HG03378 (cell line): Measurements from ENCODE around the gene HES3.
"Not testable (repeated sequence)": the region's sequence is repeated elsewhere in the genome, so short reads cannot be mapped to it uniquely, and the experiment has no call there.

Experiments used
- ATAC-seq: cut with Tn5 transposase; IDR thresholded peaks from one replicate; pipeline ENCODE4 v1.9.1; 2021; ENCODE audit warnings: mild to moderate bottlenecking, moderate library complexity; ENCODE audit not compliant: unreplicated experiment

HES3 gene

DNA sequence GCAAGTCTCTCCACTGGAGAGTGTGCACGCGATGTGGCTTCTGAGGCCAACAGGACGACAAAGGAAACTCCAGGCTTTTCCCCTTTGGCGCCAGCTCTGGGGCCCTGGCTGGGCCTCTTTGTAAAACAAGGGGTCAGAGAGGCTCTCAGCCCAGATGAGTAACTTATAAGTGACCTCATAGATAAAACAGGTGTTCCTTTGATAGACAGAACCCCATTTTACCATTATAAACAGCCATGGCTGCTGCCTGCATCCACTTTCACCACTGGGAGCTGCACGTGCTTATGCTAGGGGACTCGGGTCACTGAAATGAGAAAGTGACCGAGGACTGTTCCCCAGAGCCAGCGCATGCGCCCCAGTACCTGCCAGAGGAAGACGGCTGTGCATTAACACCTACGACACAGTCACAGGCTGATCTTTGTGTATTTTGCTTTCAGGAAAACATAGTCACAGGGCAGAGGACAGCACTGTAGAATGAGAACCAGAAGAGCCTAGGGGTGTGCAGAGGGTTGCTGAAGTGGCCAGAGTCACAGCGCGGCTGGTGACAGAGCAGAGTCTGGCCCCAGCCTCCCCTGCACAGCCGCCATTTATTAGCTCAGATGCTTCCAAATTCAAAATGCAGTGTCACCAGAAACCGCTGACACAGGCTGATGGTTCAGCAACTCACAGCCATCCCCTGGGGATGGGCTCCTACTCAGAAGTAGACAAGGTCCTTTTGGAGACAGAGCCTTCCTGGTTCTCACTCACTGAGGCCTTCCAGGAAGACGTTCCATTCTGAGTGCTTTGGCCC is 25.4 kb upstream of the HES3 start:
- no peak for ATAC-seq

DNA sequence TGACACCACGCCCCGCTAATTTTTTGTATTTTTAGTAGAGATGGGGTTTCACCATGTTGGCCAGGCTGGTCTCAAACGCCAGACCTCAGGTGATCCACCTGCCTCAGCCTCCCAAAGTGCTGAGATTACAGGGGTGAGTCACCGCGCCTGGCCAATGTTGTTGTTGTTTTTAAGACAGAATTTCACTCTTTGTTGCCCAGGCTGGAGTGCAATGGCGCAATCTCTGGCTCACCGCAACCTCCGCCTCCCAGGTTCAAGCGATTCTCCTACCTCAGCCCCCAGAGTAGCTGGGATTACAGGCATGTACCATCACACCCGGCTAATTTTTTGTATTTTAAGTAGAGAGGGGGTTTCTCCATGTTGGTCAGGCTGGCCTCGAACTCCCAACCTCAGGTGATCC is 24.3 kb upstream of the HES3 start:
- ATAC-seq, result not testable (repeated sequence)

GRCh38 chr1:6220236-6220635 is 23.7 kb upstream of the HES3 start:
- no peak for ATAC-seq

GRCh38 chr1:6221210-6221784 is 22.7 kb upstream of the HES3 start:
- ATAC-seq, result no peak

DNA sequence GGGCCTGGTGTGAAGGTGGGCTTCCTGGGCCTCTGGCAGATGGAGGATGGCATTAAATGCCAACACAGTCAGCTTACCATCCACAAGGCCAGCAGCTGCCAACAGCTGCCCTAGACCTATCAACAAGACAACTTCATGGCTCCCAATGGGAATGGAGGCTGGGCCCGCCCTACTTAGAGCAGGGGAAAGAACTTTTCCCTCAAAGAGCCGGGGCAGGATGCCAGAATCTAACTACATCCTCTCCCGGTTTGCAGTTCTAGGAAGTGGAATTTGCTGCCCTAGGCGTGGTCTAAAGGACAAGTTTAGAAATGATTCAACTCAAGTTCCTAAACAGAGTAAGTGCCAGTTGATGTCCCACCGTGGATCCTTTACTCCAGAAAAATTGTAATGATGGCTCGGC is 21.3 kb upstream of the HES3 start:
- ATAC-seq, result no peak

- no peak for ATAC-seq
Measured at GRCh38 chr1:6223617-6224016, 20.4 kb upstream of the HES3 start.

GRCh38 chr1:6224718-6225117 is 19.3 kb upstream of the HES3 start:
- ATAC-seq, result no peak

DNA sequence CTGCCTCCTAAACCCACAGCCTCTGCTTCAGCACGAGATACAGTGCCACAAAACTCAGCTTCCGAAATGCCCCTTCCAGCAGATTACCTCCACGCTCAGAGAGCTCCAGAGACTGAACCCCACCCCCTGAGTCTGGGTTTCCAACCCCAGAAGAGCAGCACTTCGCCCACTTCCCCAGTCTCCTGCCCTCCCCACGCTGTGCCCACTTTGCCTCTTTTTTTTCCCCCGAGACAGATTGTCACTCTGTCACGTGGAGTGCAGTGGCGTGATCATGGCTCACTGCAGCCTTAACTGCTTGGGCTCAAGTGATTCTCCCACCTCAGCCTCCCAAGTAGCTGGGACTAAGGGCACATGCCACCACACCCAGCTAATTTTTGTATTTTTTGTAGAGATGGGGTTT is 18.3 kb upstream of the HES3 start:
- ATAC-seq, result no peak

DNA sequence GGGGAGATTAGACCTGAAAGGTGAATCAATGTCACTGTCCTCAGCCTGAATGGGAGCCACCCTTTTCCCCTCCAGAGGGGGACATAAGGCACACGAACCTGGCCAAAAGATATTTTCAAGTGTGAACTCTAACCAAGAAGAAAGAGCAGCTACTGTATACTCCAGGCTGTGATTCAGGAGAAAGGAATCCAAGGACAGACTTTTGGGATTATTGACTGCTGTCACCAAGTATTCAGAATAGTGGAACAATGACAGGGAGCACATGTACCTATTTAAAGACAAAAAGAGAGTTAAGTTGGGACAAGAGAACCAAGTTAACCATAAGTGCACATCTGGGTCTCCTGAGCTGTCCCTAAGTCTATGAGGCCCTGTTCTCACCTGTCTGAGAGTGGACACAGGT is 10.6 kb upstream of the HES3 start:
- no peak for ATAC-seq

GRCh38 chr1:6234502-6235295 is 9.3 kb upstream of the HES3 start:
- ATAC-seq, result no peak

DNA sequence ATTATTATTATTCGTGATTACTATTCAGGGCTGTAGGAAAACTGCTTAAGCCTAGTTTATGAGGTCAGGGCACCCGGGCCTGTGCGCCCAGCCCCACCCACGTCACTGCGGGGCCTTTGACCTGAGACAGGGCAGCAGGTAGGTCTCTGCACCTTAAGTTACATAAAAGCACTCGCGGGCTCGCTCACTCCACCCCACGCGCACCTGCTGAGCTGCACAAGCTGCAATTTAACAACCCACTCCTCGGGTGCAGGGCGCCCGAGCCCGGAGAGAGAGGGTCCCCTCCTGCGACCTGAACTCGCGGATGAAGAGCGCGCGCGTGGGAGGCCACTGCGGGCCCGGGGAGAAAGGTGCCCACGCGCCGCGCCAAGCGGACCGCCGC is 8.7 kb upstream of the HES3 start:
- peak; percentile 15 for ATAC-seq

DNA sequence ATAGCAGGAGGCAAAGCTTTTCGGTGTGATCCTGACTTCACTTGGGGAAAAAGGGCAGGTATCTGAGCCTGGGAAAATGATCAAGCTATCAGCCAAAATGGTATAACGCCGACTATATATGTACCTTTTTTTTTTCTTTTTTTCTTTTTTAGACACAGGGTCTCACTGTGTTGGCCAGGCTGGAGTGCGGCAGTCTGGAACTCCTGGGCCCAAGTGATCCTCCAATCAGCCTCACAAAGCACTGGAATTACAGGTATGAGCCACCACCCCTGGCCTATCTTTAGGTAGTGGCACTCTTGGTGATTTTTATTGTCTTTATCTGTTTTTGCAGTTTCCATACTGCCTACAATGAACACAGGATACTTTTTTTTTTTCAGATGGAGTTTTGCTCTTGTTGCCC is 6.9 kb upstream of the HES3 start:
- no peak for ATAC-seq

DNA sequence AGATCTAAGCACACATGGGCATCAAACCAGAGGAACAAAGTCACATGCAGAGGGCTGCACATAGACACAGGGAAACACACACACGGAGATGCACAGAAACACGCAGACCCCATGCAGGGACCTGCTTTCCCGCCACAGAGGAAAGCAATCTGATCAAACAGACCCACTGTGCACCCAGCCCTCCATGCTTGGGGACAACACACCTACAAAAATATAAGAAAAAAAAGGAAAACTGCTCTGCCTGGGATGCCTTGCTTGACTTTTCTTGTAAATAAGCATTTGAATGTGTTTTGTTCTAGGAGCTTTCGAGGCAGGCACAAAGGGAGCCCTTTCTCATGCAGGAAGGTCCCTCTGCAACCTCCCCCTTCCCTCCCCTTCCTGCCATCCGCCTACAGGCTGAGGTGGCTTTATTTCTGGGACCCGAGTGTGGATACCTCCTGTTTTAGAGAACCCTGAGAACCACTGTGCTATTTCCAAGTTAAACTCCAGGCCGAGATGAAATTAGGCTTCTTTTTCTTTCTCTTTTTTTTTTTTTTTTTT is 4.7 kb upstream of the HES3 start:
- ATAC-seq, result no peak

DNA sequence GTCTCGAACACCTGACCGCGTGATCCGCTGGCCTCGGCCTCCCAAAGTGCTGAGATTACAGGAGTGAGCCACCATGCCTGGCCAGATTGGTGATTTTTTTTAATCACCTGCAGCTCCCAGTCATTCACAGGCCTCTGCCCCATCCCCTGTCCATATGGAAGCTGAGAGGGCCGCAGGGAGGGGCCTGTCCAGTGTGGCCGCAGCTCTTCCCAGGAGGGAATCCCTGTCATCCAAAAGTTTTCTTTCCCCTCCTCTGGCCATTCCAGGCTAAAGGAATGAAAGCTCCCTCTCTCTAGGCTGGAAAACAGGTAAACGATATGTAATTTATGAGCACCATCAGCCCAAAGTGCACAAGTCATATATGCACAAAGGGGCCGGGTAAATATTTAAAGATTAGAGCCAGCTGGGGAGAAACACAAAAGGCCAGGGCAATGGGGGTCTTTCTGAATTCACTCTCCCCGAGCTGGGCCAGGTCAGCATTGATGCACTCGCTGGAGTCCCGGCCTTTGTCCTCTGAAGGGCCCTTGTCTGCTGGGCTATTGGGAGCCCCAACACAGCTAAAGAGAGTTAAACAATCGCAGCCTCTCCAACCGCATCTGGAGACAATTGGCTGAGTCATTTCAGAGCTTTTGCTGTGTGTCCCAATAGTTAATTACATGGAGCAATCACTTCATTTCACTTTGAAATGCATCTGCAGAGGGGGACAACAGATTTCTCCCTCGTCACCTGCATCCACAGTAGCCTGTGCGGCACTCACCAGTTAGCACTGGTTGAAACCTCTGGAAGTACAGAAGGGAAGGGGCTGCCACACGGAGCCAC is 3.8 kb upstream of the HES3 start:
- ATAC-seq, result no peak

- ATAC-seq, result no peak
Measured at GRCh38 chr1:6241107-6241886, 2.7 kb upstream of the HES3 start.

- ATAC-seq, result no peak
Measured at GRCh38 chr1:6241887-6242740, 1.9 kb upstream of the HES3 start.

- ATAC-seq, result no peak
Measured at GRCh38 chr1:6243053-6243834, 735 bp upstream of the HES3 start.

DNA sequence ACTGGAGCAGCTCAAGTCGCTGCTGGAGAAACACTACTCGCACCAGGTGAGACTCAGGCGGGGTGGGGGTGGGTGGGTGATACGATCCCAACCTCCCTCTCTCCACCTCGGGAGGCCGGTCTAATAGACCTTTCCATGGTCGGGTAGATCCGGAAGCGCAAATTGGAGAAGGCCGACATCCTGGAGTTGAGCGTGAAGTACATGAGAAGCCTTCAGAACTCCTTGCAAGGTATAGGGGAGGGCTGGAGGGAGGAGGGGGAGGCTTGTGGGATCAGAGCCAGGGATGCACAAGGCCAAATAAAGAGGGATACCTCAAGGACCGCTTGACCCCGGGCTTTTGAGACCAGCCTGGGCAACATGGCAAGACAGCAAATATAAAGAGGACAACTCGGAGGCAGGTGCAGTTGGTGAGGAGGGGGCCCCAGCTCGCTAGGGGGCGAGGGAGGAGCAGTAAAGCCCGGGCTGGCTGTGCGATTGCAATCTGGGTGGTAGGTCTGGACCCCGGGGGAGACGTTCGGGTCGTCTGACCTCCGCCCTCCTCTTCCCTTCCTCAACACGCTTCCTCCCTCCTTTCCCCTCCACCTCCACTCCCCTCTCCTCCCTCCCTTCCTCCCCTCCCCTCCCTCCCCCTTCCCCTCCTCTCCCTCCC is 546 bp downstream of the HES3 start:
- ATAC-seq, result no peak
